NCI-H82 (cell line): ENCODE measurements around the gene ZNF227.
"Not testable (repeated sequence)": the region's sequence is repeated elsewhere in the genome, so short reads cannot be mapped to it uniquely, and the experiment has no call there.

Experiments
- DNase-seq: peaks from one replicate; lab custom pipeline; 2025; lab: John Stamatoyannopoulos, UW

ZNF227 gene

DNA sequence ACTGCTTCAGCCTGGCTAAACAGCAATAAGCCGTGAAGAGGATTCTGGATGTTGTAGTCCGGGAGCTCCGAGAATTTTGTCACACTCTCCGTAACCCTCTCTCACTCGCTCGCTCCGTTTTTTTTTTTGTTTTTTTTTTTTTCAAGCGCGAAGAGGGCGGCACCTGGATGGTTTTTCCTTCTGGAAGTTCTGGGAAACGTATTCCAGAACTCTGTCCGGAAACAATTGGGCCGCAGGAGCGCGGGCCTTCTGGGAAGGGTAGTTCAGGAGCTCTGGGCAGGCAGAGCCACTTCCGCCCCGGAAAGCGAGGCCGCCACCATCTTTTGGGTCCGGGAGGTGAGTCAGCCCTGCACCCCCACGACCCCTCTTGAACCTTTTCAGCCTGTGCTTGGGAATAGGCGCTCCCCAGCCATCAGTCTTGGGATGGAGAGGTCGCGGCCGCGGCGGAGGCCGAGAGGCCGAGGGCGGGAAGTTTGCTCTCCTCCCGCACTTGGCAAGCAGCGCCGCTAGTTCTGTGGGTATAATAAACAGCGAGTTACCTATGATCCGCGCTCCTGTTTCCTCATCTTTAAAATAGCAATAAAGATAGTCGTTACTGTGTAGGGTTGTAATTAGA is at the start of gene ZNF227:
Gene ZNF227 (plus strand): TSS at position 283 of the 616 bp plus-strand sequence. CDS start 5,261 bp downstream, outside the sequence.
- peak; percentile 96 for DNase-seq

DNA sequence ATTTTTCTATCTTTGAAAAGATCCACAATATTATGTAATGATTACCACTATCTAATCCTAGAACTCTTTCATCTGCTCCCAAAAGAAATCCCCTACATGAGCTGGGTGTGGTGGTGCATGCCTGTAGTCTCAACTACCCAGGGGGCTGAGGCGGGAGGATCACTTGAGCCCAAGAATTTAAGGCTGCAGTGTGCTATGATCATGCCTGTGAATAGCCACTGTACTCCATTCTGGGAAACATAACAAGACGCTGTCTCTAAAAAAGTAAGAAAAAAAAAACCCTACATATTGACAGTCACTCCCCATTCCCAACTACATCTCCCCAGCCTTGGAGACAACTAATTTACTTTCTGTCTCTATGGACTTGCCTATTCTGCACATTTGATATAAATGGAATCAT is 48.5 kb upstream of the ZNF227 start:
- no peak for DNase-seq

GRCh38 chr19:44164327-44164672 is 48.0 kb upstream of the ZNF227 start:
- no peak for DNase-seq

DNA sequence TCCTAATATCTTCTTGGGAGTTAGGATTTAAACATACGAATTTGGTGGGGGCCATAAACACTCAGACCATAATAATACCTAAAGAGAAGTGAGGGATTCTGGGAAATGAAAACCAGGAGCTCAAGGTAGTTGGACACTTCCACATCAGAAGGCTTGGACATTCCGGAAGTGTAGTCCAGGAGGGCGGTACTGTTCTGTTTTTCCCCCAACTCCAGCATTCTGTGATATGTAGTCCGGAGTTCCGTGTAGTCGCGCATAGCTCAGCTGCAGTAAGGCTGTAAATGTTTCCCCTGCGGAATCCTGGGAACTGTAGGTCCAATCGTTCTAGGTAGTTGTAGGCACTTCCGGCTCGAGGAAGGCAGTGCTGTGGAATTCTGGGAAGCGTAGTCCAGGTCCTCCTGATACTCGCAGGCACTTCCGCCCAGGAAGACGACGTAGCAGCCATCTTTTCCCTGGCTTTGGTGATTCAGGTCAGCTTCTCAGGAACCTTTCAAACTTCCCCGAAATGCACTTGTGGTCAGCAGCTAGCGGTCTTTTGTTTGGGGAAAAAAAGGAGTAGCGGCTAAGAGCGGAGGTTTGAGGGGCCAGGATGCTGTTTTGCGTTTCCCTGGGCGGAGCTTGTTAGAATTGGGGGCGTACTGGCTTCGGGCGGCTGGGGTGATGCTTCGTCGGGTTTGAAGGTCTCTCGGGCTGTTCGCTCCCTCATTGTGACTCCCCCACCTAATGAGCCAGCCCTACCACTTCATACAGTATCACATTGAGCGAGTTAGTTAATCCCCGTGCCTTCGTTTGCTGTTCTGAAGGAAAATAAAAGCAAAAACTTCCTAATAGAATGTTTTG is 47.4 kb upstream of the ZNF227 start, which contains the start of gene ZNF226:
Gene ZNF226 (plus strand): TSS at position 428 of the 840 bp plus-strand sequence. CDS start 4,981 bp downstream, outside the sequence.
- DNase-seq: peak; percentile 99

DNA sequence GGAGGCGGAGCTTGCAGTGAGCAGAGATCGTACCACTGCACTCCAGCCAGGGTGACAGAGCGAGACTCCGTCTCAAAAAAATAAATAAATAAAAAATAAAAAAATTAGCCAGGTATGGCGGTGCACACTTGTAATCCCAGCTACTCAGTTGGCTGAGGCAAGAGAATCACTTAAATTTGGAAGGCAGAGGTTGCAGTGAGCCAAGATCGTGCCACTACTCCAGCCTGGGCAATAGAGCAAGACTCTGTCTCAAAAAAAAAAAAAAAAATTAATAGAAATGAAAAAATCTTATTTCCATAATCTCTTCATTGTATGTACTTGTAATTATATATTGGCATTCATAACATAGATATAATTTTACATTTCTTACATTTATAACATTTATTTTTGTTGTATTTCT is 41.7 kb upstream of the ZNF227 start:
- DNase-seq: not testable (repeated sequence)

DNA sequence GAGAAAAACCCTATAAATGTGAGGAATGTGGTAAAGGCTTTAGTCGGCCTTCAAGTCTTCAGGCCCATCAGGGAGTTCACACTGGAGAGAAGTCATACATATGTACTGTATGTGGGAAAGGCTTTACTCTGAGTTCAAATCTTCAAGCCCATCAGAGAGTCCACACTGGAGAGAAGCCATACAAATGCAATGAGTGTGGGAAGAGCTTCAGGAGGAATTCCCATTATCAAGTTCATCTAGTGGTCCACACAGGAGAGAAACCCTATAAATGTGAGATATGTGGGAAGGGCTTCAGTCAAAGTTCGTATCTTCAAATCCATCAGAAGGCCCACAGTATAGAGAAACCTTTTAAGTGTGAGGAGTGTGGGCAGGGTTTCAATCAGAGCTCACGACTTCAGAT is 35.7 kb upstream of the ZNF227 start:
- no peak for DNase-seq

DNA sequence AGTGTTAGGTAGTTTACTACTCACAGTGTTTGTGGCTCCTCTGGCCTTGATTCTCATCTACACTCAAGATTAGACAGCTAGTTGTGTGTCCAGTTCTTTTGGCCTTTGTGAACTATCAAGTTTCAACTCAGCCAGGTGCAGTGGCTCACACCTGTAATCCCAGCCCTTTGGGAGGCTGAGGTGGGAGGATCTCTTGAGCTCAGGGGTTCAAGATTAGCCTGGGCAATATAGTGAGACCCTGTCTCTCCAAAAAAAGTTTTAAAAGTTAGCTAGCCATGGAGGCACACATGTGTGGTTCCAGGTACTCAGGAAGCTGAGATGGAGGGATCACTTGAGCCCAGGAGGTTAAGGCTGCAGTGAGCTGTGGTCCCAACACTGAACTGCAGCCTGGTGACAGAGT is 31.4 kb upstream of the ZNF227 start:
- no peak for DNase-seq

DNA sequence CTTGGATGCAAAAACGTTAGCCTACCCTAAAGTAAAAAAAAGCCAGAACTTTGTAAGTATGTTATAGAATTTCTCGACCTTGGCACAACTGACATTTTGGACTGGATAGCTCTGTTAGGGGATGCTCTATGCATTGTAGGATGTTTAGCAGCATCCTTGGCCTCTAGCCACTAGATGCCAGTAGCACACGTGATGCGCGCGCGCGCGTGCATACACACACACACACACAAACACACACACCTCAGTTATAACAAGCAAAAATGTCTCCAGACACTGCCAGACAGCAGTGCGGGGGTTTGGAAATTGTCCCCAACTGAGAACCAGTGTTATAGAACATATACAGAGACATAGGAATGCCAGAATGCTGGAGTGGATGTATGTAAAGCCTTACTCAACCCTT is 30.2 kb upstream of the ZNF227 start:
- DNase-seq: no peak

GRCh38 chr19:44190020-44190419 is 22.3 kb upstream of the ZNF227 start:
- DNase-seq: no peak

GRCh38 chr19:44192127-44192526 is 20.2 kb upstream of the ZNF227 start:
- no peak for DNase-seq

DNA sequence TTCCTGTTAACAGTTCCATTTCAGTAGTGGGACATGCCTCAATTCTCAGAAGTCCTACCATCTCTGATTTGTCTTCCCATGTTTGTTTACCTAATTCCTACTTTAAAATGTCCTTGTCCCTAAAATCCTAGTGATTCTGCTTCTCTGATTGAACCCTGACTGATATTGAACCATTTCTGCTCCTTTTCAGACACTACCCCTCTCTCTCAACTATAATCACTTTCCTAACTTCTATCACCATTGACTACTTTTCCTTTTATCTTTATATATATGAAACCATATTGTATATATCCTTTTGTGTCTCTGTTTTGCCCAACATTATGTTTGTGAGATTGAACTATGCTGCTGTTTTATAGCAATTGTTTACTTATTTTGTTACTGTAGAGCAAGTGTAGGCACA is 15.6 kb upstream of the ZNF227 start:
- no peak for DNase-seq

DNA sequence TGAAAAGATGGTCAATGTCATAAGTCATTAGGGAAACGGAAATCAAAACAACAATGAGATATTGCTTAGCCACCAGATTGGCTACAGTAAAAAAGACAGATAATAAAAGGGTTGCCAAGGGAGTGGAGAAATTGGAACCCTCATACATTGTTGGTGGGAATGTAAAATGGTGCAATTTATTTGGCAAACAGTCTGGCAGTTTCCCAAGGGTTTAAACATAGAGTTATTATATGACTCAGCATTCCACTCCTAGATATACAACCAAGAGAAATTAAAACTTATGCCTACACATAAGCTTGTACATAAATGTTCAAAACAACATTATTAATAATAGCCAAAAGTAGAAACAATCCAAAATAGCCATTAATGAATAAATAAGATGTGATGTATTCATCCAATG is 9.9 kb upstream of the ZNF227 start:
- DNase-seq: no peak

DNA sequence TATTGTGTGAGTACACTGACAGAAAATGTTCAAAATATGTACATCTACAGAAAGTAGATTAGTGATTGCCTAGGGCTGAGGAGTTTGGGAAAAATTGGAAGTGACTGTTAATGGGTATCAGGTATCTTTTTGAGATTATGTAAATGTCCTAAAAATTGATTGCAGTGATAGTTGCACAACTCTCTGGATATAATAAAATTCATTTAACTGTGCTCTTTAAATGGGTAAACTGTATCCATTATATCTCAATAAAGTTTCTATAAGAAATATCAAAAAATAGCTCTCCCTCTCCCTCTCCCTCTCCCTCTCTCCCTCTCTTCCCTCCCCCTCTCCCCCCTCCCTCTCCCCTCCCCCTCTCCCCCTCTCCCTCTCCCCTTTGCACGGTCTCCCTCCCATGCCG is 9.4 kb upstream of the ZNF227 start:
- no peak for DNase-seq

GRCh38 chr19:44203877-44204276 is 8.5 kb upstream of the ZNF227 start:
- DNase-seq: not testable (repeated sequence)

- no peak for DNase-seq
These were observed 7.6 kb upstream of the ZNF227 start for GRCh38 chr19:44204772-44205171.

DNA sequence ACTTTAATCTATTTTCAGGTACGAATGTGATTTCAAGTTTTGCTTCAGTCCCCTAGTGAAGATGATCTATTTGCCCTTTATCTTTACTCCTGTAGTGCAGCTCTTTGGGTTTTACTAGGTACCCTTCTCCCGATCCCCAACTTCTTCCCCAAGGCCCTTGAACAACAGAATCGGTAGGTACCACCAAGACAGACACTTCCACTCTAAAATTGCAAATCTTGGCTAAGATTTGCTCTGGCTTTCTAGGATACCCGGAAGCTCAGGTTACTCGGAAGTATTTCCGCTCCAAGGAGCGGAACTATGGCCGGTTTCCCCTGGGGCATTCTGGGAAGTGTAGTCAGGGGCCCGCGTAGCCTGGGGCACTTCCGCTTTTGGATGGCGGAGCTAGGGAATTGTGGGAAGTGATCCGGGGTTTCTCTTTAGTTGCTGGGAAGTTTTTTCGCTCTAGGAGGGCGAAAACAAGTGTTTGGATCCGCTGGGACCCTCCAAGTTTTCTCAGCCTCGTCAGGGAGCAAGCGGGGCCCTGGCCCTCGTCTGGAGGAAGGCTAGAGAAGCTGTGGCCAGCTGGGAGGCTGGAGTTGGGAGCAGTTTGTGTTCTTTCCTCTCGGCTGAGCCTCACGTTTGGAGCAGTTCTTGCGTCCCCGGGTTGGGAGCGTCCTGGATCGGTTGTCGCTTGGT is 5.1 kb upstream of the ZNF227 start:
- peak; percentile 94 for DNase-seq

- DNase-seq: peak; percentile 46
These were observed 574 bp downstream of the ZNF227 start for GRCh38 chr19:44212866-44213346.

GRCh38 chr19:44219926-44220325 is 7.6 kb downstream of the ZNF227 start:
- DNase-seq: not testable (repeated sequence)

DNA sequence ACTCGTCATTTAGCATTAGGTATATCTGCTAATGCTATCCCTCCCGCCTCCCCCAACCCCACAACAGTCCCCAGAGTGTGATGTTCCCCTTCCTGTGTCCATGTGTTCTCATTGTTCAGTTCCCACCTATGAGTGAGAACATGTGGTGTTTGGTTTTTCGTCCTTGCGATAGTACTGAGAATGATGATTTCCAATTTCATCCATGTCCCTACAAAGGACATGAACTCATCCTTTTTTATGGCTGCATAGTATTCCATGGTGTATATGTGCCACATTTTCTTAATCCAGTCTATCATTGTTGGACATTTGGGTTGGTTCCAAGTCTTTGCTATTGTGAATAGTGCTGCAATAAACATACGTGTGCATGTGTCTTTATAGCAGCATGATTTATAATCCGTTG is 8.4 kb downstream of the ZNF227 start:
- not testable (repeated sequence) for DNase-seq

DNA sequence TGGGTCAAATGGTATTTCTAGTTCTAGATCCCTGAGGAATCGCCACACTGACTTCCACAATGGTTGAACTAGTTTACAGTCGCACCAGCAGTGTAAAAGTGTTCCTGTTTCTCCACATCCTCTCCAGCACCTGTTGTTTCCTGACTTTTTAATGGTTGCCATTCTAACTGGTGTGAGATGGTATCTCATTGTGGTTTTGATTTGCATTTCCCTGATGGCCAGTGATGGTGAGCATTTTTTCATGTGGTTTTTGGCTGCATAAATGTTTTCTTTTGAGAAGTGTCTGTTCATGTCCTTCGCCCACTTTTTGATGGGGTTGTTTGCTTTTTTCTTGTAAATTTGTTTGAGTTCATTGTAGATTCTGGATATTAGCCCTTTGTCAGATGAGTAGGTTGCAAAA is 9.0 kb downstream of the ZNF227 start:
- not testable (repeated sequence) for DNase-seq

DNA sequence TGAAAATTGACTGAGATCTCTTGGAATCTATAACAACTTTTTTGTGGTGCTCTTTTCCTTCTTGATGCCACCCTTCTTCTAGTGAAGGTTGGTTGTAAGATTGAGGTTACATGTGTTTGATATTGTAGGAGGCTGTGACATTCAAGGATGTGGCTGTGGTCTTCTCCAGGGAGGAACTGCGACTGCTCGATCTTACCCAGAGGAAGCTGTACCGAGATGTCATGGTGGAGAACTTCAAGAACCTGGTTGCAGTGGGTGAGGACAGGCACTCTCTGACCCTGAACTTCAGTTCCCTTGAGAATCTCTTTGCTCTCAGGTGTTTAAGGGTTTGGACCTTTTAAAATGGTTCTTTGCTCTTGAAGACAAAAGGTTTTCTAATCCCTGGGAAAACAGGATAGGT is 16.0 kb downstream of the ZNF227 start:
- no peak for DNase-seq

DNA sequence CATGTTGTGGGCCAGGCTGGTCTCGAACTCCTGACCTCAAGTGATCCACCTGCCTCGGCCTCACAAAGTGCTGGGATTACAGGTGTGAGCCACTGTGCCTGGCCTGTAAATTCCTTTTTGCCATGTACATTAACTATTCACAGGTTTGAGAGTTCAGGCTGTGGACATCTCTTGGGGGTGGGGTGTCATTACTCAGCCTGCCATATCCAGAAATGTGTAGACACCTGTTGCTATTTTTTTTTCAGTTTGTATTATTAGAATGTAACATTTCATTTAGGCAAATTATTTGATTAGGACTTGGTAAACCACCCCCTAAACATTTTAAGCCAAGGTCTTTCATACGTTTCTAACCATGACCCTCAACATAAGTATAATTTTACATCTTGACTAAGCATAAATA is 20.5 kb downstream of the ZNF227 start:
- no peak for DNase-seq

- no peak for DNase-seq
These were observed 24.1 kb downstream of the ZNF227 start for GRCh38 chr19:44236384-44236783.
